Neural cell (in vitro differentiated cells): ENCODE measurements around the gene ANKS1B.

Source experiments
- CTCF ChIP-seq: fragments of 450-650 bp; IDR thresholded peaks from 2 replicates; pipeline ENCODE4 v1.5.1; 2014; ENCODE audit warnings: antibody characterized with exemption, mild to moderate bottlenecking, moderate library complexity; ENCODE audit not compliant: poor library complexity, severe bottlenecking
- EP300 ChIP-seq: fragments of 450-650 bp; conservative IDR thresholded peaks from 2 replicates; pipeline ENCODE4 v1.6.1; 2014; ENCODE audit warnings: antibody characterized with exemption, mild to moderate bottlenecking, moderate library complexity; ENCODE audit not compliant: poor library complexity, severe bottlenecking
- EZH2 ChIP-seq: fragments of 200-600, 300-800 bp; shearing (Covaris generic), sonication (generic); IDR thresholded peaks from 2 replicates; pipeline ENCODE4 v1.6.1; 2014; ENCODE audit warnings: antibody characterized with exemption, low read length, borderline replicate concordance, mild to moderate bottlenecking; ENCODE audit not compliant: insufficient read depth, poor library complexity, severe bottlenecking
- MXI1 ChIP-seq: fragments of 450-650 bp; conservative IDR thresholded peaks from 2 replicates; pipeline ENCODE4 v1.6.1; 2014; ENCODE audit warnings: antibody characterized with exemption, mild to moderate bottlenecking; ENCODE audit not compliant: poor library complexity, severe bottlenecking
- POLR2AphosphoS5 ChIP-seq: IDR thresholded peaks from 2 replicates; pipeline ENCODE4 v1.6.1; 2012
- RAD21 ChIP-seq: fragments of 450-650 bp; conservative IDR thresholded peaks from 2 replicates; pipeline ENCODE4 v1.6.1; 2014; ENCODE audit warnings: antibody characterized with exemption, mild to moderate bottlenecking, moderate library complexity
- SMC3 ChIP-seq: fragments of 450-650 bp; conservative IDR thresholded peaks from 2 replicates; pipeline ENCODE4 v1.6.1; 2014; ENCODE audit warnings: antibody characterized with exemption, mild to moderate bottlenecking, moderate library complexity; ENCODE audit not compliant: poor library complexity
- TAF1 ChIP-seq: IDR thresholded peaks from 2 replicates; pipeline ENCODE4 v1.6.1; 2012; ENCODE audit warnings: low read depth
- TF ChIP-seq, protein P1 (sequence below): IDR thresholded peaks from 2 replicates; pipeline ENCODE4 v1.6.1; 2012; ENCODE audit warnings: borderline replicate concordance

GRCh38 chr12:98807187-98807586 is 1177.5 kb downstream of the ANKS1B start:
- TF ChIP-seq POLR2AphosphoS5, result no peak
- TF ChIP-seq, protein P1, sequence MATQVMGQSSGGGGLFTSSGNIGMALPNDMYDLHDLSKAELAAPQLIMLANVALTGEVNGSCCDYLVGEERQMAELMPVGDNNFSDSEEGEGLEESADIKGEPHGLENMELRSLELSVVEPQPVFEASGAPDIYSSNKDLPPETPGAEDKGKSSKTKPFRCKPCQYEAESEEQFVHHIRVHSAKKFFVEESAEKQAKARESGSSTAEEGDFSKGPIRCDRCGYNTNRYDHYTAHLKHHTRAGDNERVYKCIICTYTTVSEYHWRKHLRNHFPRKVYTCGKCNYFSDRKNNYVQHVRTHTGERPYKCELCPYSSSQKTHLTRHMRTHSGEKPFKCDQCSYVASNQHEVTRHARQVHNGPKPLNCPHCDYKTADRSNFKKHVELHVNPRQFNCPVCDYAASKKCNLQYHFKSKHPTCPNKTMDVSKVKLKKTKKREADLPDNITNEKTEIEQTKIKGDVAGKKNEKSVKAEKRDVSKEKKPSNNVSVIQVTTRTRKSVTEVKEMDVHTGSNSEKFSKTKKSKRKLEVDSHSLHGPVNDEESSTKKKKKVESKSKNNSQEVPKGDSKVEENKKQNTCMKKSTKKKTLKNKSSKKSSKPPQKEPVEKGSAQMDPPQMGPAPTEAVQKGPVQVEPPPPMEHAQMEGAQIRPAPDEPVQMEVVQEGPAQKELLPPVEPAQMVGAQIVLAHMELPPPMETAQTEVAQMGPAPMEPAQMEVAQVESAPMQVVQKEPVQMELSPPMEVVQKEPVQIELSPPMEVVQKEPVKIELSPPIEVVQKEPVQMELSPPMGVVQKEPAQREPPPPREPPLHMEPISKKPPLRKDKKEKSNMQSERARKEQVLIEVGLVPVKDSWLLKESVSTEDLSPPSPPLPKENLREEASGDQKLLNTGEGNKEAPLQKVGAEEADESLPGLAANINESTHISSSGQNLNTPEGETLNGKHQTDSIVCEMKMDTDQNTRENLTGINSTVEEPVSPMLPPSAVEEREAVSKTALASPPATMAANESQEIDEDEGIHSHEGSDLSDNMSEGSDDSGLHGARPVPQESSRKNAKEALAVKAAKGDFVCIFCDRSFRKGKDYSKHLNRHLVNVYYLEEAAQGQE, result no peak
- no peak for TF ChIP-seq EZH2
- no peak for TF ChIP-seq CTCF
- TF ChIP-seq EP300, result no peak
- TF ChIP-seq RAD21, result no peak
- no peak for TF ChIP-seq TAF1
- no peak for TF ChIP-seq SMC3
- no peak for TF ChIP-seq MXI1
